Memory B cell (primary cell): ENCODE results near the gene ENTPD7.

Experiments used
- ATAC-seq: fragments of 150-1000 bp; cut with Tn5 transposase; 2 replicates; pipeline ENCODE4 v1.10.0; 2021; ENCODE audit warnings: low read depth, mild to moderate bottlenecking, moderate library complexity
- DNase-seq, 2 donors: peaks; one replicate each; pipeline ENCODE4 v3.0.0; 2022; ENCODE audit warnings: low spot score in 2 of 2
- H3K27ac Mint-ChIP-seq: one replicate; pipeline ENCODE4 v1.8.0; 2022; ENCODE audit warnings: mild to moderate bottlenecking, moderate library complexity, mixed read lengths
- H3K27me3 Mint-ChIP-seq: one replicate; pipeline ENCODE4 v1.8.0; 2022; ENCODE audit warnings: mixed read lengths
- H3K36me3 Mint-ChIP-seq: one replicate; pipeline ENCODE4 v1.8.0; 2022; ENCODE audit warnings: mild to moderate bottlenecking, mixed read lengths
- H3K4me1 Mint-ChIP-seq: one replicate; pipeline ENCODE4 v1.8.0; 2022; ENCODE audit warnings: mixed read lengths
- H3K4me3 Mint-ChIP-seq: one replicate; pipeline ENCODE4 v1.8.0; 2022; ENCODE audit warnings: mild to moderate bottlenecking, moderate library complexity, mixed read lengths
- H3K9me3 Mint-ChIP-seq: one replicate; pipeline ENCODE4 v1.8.0; 2022; ENCODE audit warnings: mixed read lengths

Gene ENTPD7

DNA sequence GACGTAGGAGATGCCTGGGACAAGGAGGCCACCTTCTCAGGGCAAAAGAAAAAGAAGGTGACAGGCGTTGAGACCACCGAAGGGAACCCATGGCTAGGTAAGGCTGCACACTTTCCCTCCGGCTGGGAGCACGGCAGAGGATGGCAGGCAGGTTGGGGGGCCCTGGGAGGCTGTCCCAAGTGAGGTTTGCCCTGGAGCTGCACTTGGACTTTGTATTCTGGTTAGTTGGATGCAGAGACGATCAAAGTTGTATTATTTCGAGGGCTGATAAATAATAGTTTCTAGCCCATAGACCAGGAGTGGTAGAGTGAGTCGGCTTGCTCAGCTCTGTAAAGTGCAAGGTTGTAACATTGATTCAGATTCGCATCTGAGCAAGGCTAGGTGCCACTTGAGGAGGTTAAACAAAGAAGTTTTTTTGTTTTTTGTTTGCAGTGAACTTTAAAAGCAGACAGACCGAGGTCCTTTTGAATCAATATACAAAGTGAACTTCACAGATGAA, 608 bp downstream of the ENTPD7 start:
- peaks cover 3% of the 10 kb centered on the region for H3K36me3 Mint-ChIP-seq
- H3K27ac Mint-ChIP-seq, result peak overlapping the region; percentile 66
- peak overlapping the region; percentile 87 for H3K4me3 Mint-ChIP-seq
- H3K9me3 Mint-ChIP-seq, result no peaks in the 10 kb centered on the region
- DNase-seq (no peak), ATAC-seq (no peak)
- H3K4me1 Mint-ChIP-seq, result peaks cover 19% of the 10 kb centered on the region
- H3K27me3 Mint-ChIP-seq, result peaks cover 8% of the 10 kb centered on the region

DNA sequence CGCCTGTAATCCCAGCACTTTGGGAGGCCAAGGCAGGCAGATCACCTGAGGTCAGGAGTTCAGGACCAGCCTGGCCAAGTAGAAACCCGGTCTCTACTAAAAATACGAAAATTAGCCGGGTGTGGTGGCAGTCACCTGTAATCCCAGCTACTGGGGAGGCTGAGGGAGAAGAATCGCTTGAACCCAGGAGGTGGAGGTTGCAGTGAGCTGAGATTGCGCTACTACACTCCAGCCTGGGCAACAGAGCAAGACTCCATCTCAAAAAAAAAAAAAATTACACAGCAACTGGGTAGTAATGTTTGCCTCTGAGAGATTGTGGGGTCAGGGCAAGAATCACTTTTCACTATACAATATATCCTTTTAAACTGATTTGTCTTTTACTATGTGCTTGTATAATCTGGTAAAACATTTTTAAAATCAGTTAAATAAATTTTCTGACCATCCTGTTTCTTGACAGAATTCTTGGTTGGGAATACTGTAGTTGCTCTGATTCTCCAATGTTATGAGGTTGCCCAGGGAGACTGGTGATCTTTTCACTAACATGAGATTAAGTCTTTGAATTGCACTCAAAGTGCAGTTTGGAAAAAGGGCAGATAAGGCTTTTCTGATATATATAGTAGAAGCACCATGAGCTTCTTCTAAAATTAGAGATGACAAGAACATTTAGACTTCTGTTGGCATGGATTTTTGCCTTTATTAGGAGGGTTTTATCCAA, 1.5 kb downstream of the ENTPD7 start:
- Mint-ChIP-seq H3K27me3 (peaks cover 8% of the 10 kb centered on the region), H3K27ac (no peak overlapping the region)

DNA sequence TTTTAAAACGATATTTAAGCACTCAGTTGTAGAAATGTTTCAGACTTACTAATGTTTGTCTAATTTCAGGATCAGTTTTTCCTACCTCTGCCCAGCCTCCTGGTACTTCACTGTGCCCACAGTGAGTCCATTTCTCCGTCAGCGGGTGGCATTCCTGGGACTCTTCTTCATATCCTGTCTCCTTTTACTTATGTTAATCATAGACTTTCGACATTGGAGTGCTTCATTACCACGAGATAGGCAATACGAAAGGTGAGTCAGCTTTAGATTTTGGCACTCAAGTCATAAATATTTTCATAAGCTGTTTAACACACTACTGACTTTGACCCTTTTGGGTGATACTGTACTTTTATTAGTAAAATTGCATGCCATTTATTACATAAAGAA, 2.1 kb downstream of the ENTPD7 start:
- H3K36me3 Mint-ChIP-seq, result peaks cover 10% of the 10 kb centered on the region
- H3K4me1 Mint-ChIP-seq, result peaks cover 19% of the 10 kb centered on the region
- no peaks in the 10 kb centered on the region for H3K9me3 Mint-ChIP-seq
- no peak overlapping the region for H3K27ac Mint-ChIP-seq
- peaks cover 4% of the 10 kb centered on the region for H3K27me3 Mint-ChIP-seq
- no peak for DNase-seq
- no peak for ATAC-seq
- no peak overlapping the region for H3K4me3 Mint-ChIP-seq

More for the DNA sequence above, 1.5 kb downstream of the ENTPD7 start:
- Mint-ChIP-seq H3K4me1 (peaks cover 19% of the 10 kb centered on the region), H3K4me3 (no peak overlapping the region), H3K36me3 (peaks cover 7% of the 10 kb centered on the region), H3K9me3 (no peaks in the 10 kb centered on the region)
- ATAC-seq (no peak), DNase-seq (no peak)

DNA sequence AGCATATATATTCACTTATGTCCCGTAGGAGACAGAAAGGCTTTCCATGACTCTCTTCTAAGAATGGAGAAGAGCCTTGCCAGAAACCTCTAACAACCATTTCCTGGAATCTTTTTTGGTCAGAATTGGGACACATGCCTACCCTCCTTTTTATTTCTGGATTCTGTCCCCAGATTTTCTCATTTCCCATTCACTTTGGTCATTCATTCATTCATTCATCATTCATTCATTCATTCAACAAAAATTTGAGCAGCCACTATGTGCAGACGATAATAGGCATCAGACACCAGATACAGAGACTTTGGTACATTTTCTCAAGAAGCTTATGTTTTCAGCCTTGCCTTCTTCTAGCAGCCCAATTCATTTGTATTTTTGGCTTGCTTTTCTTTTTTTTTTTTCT, 6.0 kb downstream of the ENTPD7 start:
- Mint-ChIP-seq H3K4me1 (peaks cover 3% of the 10 kb centered on the region), H3K9me3 (no peaks in the 10 kb centered on the region), H3K27ac (no peak overlapping the region), H3K4me3 (no peak overlapping the region), H3K27me3 (no peaks in the 10 kb centered on the region), H3K36me3 (peaks cover 14% of the 10 kb centered on the region)
- ATAC-seq (no peak), DNase-seq (no peak)

DNA sequence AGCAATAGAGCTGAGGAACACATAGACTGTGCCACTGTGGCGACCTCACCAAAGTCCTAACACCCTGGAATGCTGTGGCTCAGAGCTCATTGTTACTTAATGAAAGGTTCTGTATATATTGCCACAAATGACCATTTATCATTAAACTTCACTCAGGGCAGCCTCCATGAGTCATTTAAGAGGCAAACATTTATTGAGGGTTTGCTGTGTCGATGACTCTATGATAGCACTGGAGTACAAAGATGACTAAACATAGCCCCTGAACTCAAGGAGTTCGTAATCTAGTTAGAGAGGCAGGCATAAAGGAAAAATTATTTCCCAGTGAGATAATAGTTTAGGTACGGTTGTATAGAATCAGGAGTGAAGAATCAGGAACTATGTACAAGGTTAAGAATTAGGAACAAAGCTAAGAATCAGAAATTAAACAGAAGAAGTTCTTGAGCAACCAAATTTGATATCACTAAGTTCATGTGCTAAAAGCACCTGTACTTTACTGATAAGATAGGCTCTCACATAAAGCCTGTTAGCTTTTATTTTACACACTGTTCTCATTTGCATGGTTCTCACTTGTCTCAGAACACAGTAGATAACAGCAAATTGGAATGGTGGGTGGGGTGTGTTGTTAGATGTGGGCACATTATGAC, 7.9 kb downstream of the ENTPD7 start:
- Mint-ChIP-seq H3K36me3 (peaks cover 13% of the 10 kb centered on the region), H3K4me3 (no peak overlapping the region), H3K9me3 (no peaks in the 10 kb centered on the region), H3K4me1 (peaks cover under 1% of the 10 kb centered on the region), H3K27me3 (no peaks in the 10 kb centered on the region), H3K27ac (no peak overlapping the region)
- no peak for ATAC-seq
- no peak for DNase-seq

DNA sequence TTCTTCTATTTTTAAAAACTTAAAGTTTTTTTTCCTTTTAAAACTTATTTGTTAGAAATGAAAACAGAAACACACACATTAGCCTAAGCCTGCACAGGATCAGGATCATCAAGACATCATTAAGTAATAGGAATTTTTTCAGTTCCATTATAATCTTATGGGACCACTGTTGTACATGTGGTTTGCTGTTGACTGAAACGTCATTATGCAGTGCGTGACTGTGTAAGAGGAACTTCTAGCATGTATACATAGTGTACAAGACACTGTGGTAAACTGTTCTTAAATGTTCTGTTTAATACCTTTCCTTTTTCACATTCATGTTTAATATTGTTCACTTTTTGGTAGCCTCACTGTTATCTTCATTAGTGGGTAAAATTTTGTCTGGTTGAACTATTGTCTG, 12.1 kb downstream of the ENTPD7 start:
- Mint-ChIP-seq H3K27me3 (no peaks in the 10 kb centered on the region), H3K4me3 (no peak overlapping the region), H3K4me1 (peaks cover 2% of the 10 kb centered on the region), H3K36me3 (peaks cover 7% of the 10 kb centered on the region), H3K27ac (no peak overlapping the region), H3K9me3 (no peaks in the 10 kb centered on the region)
- no peak for DNase-seq
- no peak for ATAC-seq

DNA sequence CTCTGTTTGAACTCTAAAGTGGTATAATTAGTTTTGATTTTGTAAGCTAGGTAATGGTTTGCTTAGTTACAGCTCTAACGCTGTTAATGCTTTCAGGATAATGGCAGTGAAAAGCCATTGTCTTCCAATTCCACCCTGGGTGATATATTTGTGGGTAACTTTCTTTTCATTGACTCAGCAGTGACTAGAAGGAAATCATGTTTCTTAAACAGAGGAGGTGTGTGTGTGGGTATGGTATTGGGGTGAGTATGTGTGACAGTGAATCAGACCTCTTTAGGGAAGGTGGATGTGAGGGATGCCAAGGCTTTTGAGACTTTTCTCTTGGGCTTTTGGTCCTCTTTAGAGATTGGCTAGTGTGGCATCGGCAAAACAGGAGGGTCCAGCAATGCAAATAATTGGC, 13.6 kb downstream of the ENTPD7 start:
- Mint-ChIP-seq H3K4me3 (no peak overlapping the region), H3K4me1 (peaks cover 2% of the 10 kb centered on the region), H3K27ac (no peak overlapping the region), H3K9me3 (no peaks in the 10 kb centered on the region), H3K36me3 (peaks cover 3% of the 10 kb centered on the region), H3K27me3 (no peaks in the 10 kb centered on the region)
- no peak for ATAC-seq
- DNase-seq, result no peak

DNA sequence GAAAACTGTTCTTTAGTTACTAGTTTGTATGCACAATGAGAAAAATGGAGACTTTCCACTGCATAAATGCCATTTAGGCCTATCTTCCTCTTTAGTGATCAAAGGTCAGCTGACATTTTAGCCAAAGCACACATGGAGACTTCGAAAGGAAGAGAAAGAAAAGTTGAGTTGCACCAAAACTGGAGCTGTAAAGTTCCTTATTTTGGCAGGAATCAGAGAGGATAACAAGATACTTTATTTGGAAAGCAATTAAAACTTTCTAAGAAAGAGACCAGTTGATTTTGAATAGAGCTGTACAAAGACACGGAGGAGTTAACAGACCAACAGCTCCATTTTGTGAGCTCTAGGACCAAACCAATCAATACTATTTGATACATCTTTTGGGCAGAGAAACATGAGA, 14.2 kb downstream of the ENTPD7 start:
- peaks cover 3% of the 10 kb centered on the region for H3K36me3 Mint-ChIP-seq
- DNase-seq (no peak), ATAC-seq (no peak)
- H3K4me3 Mint-ChIP-seq, result no peak overlapping the region
- peaks cover 2% of the 10 kb centered on the region for H3K4me1 Mint-ChIP-seq
- no peaks in the 10 kb centered on the region for H3K9me3 Mint-ChIP-seq
- H3K27ac Mint-ChIP-seq, result no peak overlapping the region
- no peaks in the 10 kb centered on the region for H3K27me3 Mint-ChIP-seq

DNA sequence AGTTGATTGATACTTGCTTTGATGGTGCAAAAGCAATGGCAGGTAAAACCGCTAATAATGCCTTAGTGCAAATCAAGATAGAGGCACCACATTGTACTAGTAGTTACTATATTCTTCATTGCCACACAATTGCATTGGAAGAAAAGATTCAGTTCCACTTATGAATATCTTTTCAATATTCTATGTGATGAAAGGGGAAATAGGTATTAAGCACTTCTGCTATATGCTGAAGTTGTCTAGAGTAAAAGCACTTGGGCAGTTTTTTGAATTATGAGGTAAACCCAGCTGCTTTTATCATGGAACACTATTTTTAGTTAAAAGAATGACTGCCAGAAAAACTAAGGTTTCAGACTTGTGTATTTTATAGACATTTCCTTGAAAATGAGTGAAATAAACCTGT, 15.5 kb downstream of the ENTPD7 start:
- Mint-ChIP-seq H3K27ac (no peak overlapping the region), H3K27me3 (no peaks in the 10 kb centered on the region), H3K4me3 (no peak overlapping the region), H3K36me3 (peaks cover 5% of the 10 kb centered on the region), H3K9me3 (no peaks in the 10 kb centered on the region), H3K4me1 (peaks cover 2% of the 10 kb centered on the region)
- DNase-seq (no peak), ATAC-seq (no peak)

DNA sequence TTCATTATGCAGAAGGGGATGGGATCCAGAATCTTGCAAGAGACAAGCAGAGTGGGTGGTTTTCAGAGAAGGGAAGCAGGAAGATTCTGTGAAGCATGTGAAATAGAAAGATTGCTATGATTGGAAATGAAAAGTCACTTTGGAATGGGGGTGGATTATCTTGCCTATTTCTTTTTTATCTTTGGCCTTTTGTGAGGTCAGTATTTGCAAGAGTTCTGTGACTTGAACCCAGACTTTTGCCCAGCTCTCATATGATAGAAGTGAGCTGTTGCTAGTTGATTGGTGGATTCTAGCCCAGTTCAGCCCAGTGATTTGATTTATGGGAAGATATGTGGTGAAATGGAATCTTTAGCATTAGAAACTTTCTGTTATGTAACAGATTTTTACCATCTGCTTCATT, 17.1 kb downstream of the ENTPD7 start:
- H3K27ac Mint-ChIP-seq, result no peak overlapping the region
- no peak overlapping the region for H3K4me3 Mint-ChIP-seq
- DNase-seq (no peak), ATAC-seq (no peak)
- no peaks in the 10 kb centered on the region for H3K9me3 Mint-ChIP-seq
- H3K27me3 Mint-ChIP-seq, result no peaks in the 10 kb centered on the region
- H3K4me1 Mint-ChIP-seq, result peaks cover 2% of the 10 kb centered on the region
- peaks cover 12% of the 10 kb centered on the region for H3K36me3 Mint-ChIP-seq

DNA sequence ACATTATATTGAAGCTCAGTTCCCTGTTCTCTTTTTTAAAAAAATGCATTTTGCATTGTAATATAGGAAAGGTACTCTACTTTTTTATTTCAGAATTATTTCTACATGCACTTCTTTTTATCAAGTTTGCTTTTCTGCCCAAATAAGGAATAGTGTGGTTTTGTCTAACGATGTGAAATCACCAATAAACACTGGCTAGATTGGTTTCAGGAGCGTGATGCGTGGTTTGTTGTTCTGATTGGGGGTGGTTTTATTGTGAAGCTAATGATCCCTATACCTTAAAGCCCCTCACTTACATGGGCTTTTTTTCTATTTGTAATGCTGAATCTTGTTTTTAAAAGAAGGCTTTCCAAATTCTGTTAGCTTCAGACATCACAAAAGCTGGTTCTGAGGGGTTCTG, 17.6 kb downstream of the ENTPD7 start:
- no peaks in the 10 kb centered on the region for H3K27me3 Mint-ChIP-seq
- DNase-seq, result no peak
- no peak overlapping the region for H3K4me3 Mint-ChIP-seq
- no peak for ATAC-seq
- H3K9me3 Mint-ChIP-seq, result no peaks in the 10 kb centered on the region
- no peak overlapping the region for H3K27ac Mint-ChIP-seq
- H3K4me1 Mint-ChIP-seq, result peaks cover 2% of the 10 kb centered on the region
- H3K36me3 Mint-ChIP-seq, result peaks cover 12% of the 10 kb centered on the region

DNA sequence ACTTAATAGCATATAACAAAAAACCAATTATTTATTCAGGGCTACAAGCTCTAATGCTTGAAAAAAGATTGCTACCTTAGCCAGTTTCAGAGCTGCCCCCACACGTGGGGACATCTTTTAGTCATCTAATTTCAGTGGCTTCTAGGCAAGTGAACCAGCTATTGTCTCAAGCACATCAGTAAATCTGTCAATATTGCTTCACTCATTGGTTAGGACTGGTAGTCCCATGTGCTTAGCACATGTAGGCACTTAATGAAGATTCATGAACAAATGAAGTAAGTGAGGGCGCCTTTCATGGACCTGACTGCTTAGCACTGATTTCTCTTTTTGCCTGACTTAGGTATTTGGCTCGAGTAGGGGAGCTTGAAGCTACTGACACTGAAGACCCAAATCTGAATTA, 19.6 kb downstream of the ENTPD7 start:
- ATAC-seq (no peak), DNase-seq (no peak)
- Mint-ChIP-seq H3K36me3 (peaks cover 10% of the 10 kb centered on the region), H3K27ac (no peak overlapping the region), H3K9me3 (no peaks in the 10 kb centered on the region), H3K4me3 (no peak overlapping the region), H3K4me1 (peaks cover 2% of the 10 kb centered on the region), H3K27me3 (no peaks in the 10 kb centered on the region)

DNA sequence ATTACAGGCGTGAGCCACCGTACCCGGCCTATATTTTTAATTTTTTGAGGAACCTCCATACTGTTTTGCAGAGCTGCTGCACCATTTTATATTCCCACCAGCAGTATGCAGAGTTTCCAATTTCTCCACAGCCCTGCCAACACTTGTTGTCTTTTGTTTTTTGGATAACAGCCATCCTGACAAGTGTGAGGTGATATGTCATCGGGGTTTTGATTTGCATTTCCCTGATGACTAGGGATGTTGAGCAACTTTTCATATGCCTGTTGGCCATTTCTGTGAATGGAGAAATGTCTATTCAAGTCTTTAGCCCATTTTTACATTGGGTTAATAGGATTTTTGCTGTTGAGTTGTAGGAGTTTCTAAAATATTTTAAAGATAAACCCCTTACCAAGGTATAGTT, 22.2 kb downstream of the ENTPD7 start:
- no peak overlapping the region for H3K4me3 Mint-ChIP-seq
- no peaks in the 10 kb centered on the region for H3K27me3 Mint-ChIP-seq
- DNase-seq (no peak), ATAC-seq (no peak)
- no peaks in the 10 kb centered on the region for H3K9me3 Mint-ChIP-seq
- peaks cover 8% of the 10 kb centered on the region for H3K4me1 Mint-ChIP-seq
- peaks cover 10% of the 10 kb centered on the region for H3K36me3 Mint-ChIP-seq
- H3K27ac Mint-ChIP-seq, result no peak overlapping the region

DNA sequence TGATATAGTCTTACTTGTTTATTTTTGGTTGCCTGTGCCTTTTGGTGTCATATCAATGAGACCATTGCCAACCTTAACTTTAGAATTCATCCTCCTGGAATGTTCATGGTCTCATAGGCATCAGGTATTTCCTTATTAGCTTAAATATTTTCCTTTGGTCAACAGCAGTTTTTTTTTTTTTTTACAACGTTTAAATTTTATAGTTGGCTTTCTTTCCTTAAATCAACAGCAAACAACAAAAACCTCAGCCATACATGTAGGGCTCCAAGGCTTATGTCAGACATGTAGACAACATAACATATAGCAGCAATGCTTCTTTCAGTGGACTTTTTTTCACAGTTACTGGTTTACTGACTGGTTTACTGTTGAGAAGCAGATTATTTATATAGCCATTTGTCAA, 22.7 kb downstream of the ENTPD7 start:
- ATAC-seq, result no peak
- H3K9me3 Mint-ChIP-seq, result no peaks in the 10 kb centered on the region
- no peak overlapping the region for H3K27ac Mint-ChIP-seq
- no peak overlapping the region for H3K4me3 Mint-ChIP-seq
- DNase-seq, result no peak
- H3K36me3 Mint-ChIP-seq, result peaks cover 10% of the 10 kb centered on the region
- H3K4me1 Mint-ChIP-seq, result peaks cover 9% of the 10 kb centered on the region
- no peaks in the 10 kb centered on the region for H3K27me3 Mint-ChIP-seq

DNA sequence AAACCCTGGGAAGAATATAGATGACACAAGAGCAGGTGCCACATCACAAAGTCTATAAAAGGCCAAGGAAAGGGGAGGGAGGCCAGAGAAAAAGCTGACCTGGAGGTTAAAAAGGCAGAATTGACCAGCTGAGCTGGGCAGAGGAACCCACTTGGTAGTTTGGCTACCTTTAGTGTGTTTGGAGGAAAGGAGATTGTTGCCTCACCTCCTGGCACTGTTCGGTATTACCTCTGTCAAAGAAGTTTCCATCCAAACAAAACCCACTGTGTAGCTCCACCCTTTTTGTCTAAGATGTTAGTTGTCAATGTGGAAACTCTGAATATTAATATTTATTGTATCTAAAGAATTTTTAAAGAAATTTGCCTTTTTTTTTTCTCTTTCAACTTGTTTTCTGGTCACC, 23.4 kb downstream of the ENTPD7 start:
- H3K36me3 Mint-ChIP-seq, result peaks cover 10% of the 10 kb centered on the region
- H3K4me3 Mint-ChIP-seq, result no peak overlapping the region
- no peaks in the 10 kb centered on the region for H3K27me3 Mint-ChIP-seq
- H3K9me3 Mint-ChIP-seq, result no peaks in the 10 kb centered on the region
- ATAC-seq (peak; percentile 54), DNase-seq (no peak)
- H3K27ac Mint-ChIP-seq, result no peak overlapping the region
- peaks cover 9% of the 10 kb centered on the region for H3K4me1 Mint-ChIP-seq
